H1 (cell line): Measurements from ENCODE around the gene DELE1.

Experiments
- JUND ChIP-seq: IDR thresholded peaks from 2 replicates; pipeline ENCODE4 v1.6.1; 2011; ENCODE audit warnings: mild to moderate bottlenecking, improper control_type of control experiment, low read length
- KDM1A ChIP-seq: fragments of 200-600, 300-600 bp; sonication (generic); IDR thresholded peaks from 2 replicates; pipeline ENCODE4 v1.7.1; 2016; ENCODE audit warnings: mild to moderate bottlenecking, low read length, borderline replicate concordance
- YY1 ChIP-seq: IDR thresholded peaks from 2 replicates; pipeline ENCODE4 v1.6.1; 2011; ENCODE audit warnings: low read depth, mild to moderate bottlenecking, low read length

GRCh38 chr5:141908796-141909195 lies 14.9 kb upstream of the DELE1 start:
- no peak for TF ChIP-seq YY1
- TF ChIP-seq KDM1A: no peak
- no peak for TF ChIP-seq JUND
